Measurements from ENCODE around the gene ANKDD1B. TPM values are rescaled to one million over a fixed set of nuclear protein-coding genes. Genes with fewer than 3 reads are reported as not detected.

Gene ANKDD1B
- total and polyA plus RNA-seq, 9 of the 15 experiments (the other 6 are each of a cell fraction or from before 2014, with no cell fraction given), result 0.04 to 0.29 (median 0.18) TPM; not detected in 1

- TF ChIP-seq ZNF408 (CRISPR knock-in tag; IDR thresholded peaks at IDR 0.05; ENCODE audit: low read depth) (no peak), SMARCA4 (IDR thresholded peaks at IDR 0.05) (no peak), HNRNPH1 (optimal IDR thresholded peaks at IDR 0.05; ENCODE audit: low read depth, low read length) (no peak)
Measured at GRCh38 chr5:75614176-75614575, 2.9 kb downstream of the ANKDD1B start (continued).

- in situ Hi-C loops (cut with MboI), result no loop called here
- Histone ChIP-seq H4K20me1 (replicated peaks; ENCODE audit: control insufficient read depth, insufficient read depth, low read length) (no peaks in the 10 kb centered on the region), H3K36me3 (ENCODE audit: control insufficient read depth, insufficient read depth, low read length) (no peaks in the 10 kb centered on the region), H3K9ac (ENCODE audit: insufficient read depth in 1 of 2, low read depth in 2 of 2, low read length in 2 of 2) (0 out of 4 replicates have a peak overlapping the region, but pooled peaks of 1 of the 2 experiments have one; percentile 26), H3K4me2 (ENCODE audit: insufficient read depth, low read length) (peak overlapping the region; percentile 25; the same call in 1 of the 2 replicates), H3K9me1 (ENCODE audit: control insufficient read depth, insufficient read depth, low read length) (no peaks in the 10 kb centered on the region), H3K4me1 (replicated peaks in 1 of 2; ENCODE audit: control insufficient read depth in 2 of 2, insufficient read depth in 2 of 2, low read length in 2 of 2) (peaks cover 18 to 47% of the 10 kb centered on the region in 2 experiments), H2AFZ (ENCODE audit: low read depth, low read length) (0 out of 2 replicates have a peak overlapping the region, but pooled peaks have one; percentile 11), H3K4me3 (no peak overlapping the region), H3K27ac (ENCODE audit: extremely low read depth, low read depth, low read length) (peak overlapping the region; percentile 44; the same call in 2 of the 3 replicates), H3K79me2 (ENCODE audit: control insufficient read depth, insufficient read depth, low read length) (no peaks in the 10 kb centered on the region), H3K9me3 (replicated peaks; ENCODE audit: control insufficient read depth, insufficient read depth, low read depth, low read length) (no peaks in the 10 kb centered on the region), H3K27me3 (ENCODE audit: control insufficient read depth in 2 of 2, insufficient read depth in 2 of 2, low read length in 2 of 2) (no peaks in the 10 kb centered on the region)
- no TSS peak for BruUV-seq (replicated peaks)
- ChIA-PET CTCF (ENCODE audit: low intra/inter-chr PET ratio) (no interaction called here), POLR2A (interaction anchor here (0.6 to 1.3 kb wide), 4 partner anchors 9 to 373 kb away, joined by 3 to 9 read pairs (median 6); no protein-coding TSS in a partner anchor)
- intact Hi-C loops (cut with micrococcal nuclease), result loop anchor here (5.0 kb wide), 2 partner anchors 51 to 104 kb away; partner anchors contain the start of genes CERT1 and POLK
- WGBS (ENCODE audit: insufficient coverage, low coverage, missing lambda C conversion rate), result 18% methylated on average over 4 of the region's 4 CpGs
- FAIRE-seq, result peak; percentile 73
- peak in 2 of 4 experiments; percentile 58 to 67 for DNase-seq (ENCODE audit: extremely low read depth in 1 of 4, low spot score in 3 of 4)
- peak; percentile 83 for ATAC-seq
- TF ChIP-seq ZNF696 (CRISPR knock-in tag; conservative IDR thresholded peaks at IDR 0.05), result no peak
- TF ChIP-seq ZBTB12 (CRISPR knock-in tag; IDR thresholded peaks at IDR 0.05), result no peak
- no peak for TF ChIP-seq THAP12 (CRISPR knock-in tag; IDR thresholded peaks at IDR 0.05)
- TF ChIP-seq PTBP1 (IDR thresholded peaks at IDR 0.05; ENCODE audit: low read depth, low read length), result no peak
- no peak for TF ChIP-seq FOXO4 (CRISPR knock-in tag; IDR thresholded peaks at IDR 0.05)
- peak; percentile 53 for TF ChIP-seq CBFA2T2 (conservative IDR thresholded peaks at IDR 0.05)
- 0 out of 2 replicates have a peak, but pooled peaks have one; percentile 10 for TF ChIP-seq SMARCA4 (IDR thresholded peaks at IDR 0.05)
- TF ChIP-seq DPF2 (IDR thresholded peaks at IDR 0.05), result 0 out of 2 replicates have a peak, but pooled peaks have one; percentile 27
- TF ChIP-seq ZNF584 (CRISPR knock-in tag; IDR thresholded peaks at IDR 0.05; ENCODE audit: low read depth), result no peak
- peak; percentile 71 for TF ChIP-seq CBFA2T3 (IDR thresholded peaks at IDR 0.05)
- TF ChIP-seq ZNF57 (CRISPR knock-in tag; IDR thresholded peaks at IDR 0.05), result no peak
- TF ChIP-seq HOMEZ (CRISPR knock-in tag; IDR thresholded peaks at IDR 0.05), result no peak
Measured at GRCh38 chr5:75616371-75616881, 5.2 kb downstream of the ANKDD1B start.

Measured in K562 (cell line).